HepG2 (cell line): ENCODE measurements around the gene CTRL. TPM values are rescaled to one million over a fixed set of nuclear protein-coding genes. Genes with fewer than 3 reads are reported as not detected.
A peak's percentile ranks its signal among the peaks of the same experiment; 100 is the strongest.

Experiments used
- ASH2L ChIP-seq: fragments of 300-600, 200-600 bp; sonication (generic); IDR thresholded peaks from 2 replicates; pipeline ENCODE4 v1.7.0; 2017; ENCODE audit warnings: low read depth, mild to moderate bottlenecking, moderate library complexity, mixed read lengths, low read length; ENCODE audit not compliant: insufficient read length
- BORCS8-MEF2B ChIP-seq: sonication (generic); formaldehyde crosslinking; IDR thresholded peaks from 2 replicates; pipeline ENCODE4 v1.8.0; 2022; ENCODE audit warnings: mild to moderate bottlenecking, missing genetic modification reagents
- CAMTA2 ChIP-seq: sonication (generic); formaldehyde crosslinking; IDR thresholded peaks from 2 replicates; pipeline ENCODE4 v1.4.0; 2020; ENCODE audit warnings: mild to moderate bottlenecking, missing genetic modification reagents, borderline replicate concordance
- EP300 ChIP-seq, 3 experiments: sonication (generic) in 1 of 3; formaldehyde crosslinking in 1 of 3; IDR thresholded peaks; 2 replicates each; pipeline versions ENCODE4 v1.5.1 to v1.6.1; 2011 to 2020; ENCODE audit warnings: low read depth in 2 of 3, low read length in 2 of 3, borderline replicate concordance in 1 of 3, improper control_type of control experiment in 1 of 3, mild to moderate bottlenecking in 1 of 3, missing genetic modification reagents in 1 of 3, moderate library complexity in 1 of 3
- NAIF1 ChIP-seq: sonication (generic); formaldehyde crosslinking; IDR thresholded peaks from 2 replicates; pipeline ENCODE4 v1.5.0; 2020; ENCODE audit warnings: mild to moderate bottlenecking, missing genetic modification reagents, borderline replicate concordance
- NR2F6 ChIP-seq, 2 experiments: IDR thresholded peaks; 2 replicates each; pipeline ENCODE4 v1.6.1; 2016; ENCODE audit warnings: antibody characterized with exemption in 1 of 2, mild to moderate bottlenecking in 1 of 2
- PAX8 ChIP-seq: sonication (generic); formaldehyde crosslinking; IDR thresholded peaks from 2 replicates; pipeline ENCODE4 v1.8.0; 2022; ENCODE audit warnings: mild to moderate bottlenecking, missing genetic modification reagents, borderline replicate concordance
- PHF21A ChIP-seq: sonication (generic); formaldehyde crosslinking; IDR thresholded peaks from 2 replicates; pipeline ENCODE4 v1.5.0; 2020; ENCODE audit warnings: mild to moderate bottlenecking, missing genetic modification reagents
- YY1 ChIP-seq: IDR thresholded peaks from 2 replicates; pipeline ENCODE4 v1.6.1; 2011; ENCODE audit warnings: low read length, low read depth, moderate library complexity, mild to moderate bottlenecking; ENCODE audit not compliant: insufficient read depth, insufficient replicate concordance
- ZBTB3 ChIP-seq: sonication (generic); formaldehyde crosslinking; IDR thresholded peaks from 2 replicates; pipeline ENCODE4 v1.4.0; 2020; ENCODE audit warnings: low read depth, mild to moderate bottlenecking, moderate library complexity, missing genetic modification reagents, borderline replicate concordance
- ZFP90 ChIP-seq: sonication (generic); formaldehyde crosslinking; IDR thresholded peaks from 2 replicates; pipeline ENCODE4 v1.8.0; 2022; ENCODE audit warnings: missing genetic modification reagents, mild to moderate bottlenecking, inconsistent platforms, borderline replicate concordance
- ZNF10 ChIP-seq: sonication (generic); formaldehyde crosslinking; IDR thresholded peaks from 2 replicates; pipeline ENCODE4 v1.4.0; 2020; ENCODE audit warnings: mild to moderate bottlenecking, low read depth, missing genetic modification reagents, borderline replicate concordance
- ZNF12 ChIP-seq: sonication (generic); formaldehyde crosslinking; IDR thresholded peaks from 2 replicates; pipeline ENCODE4 v1.5.0; 2020; ENCODE audit warnings: missing genetic modification reagents
- ZNF30 ChIP-seq: sonication (generic); formaldehyde crosslinking; IDR thresholded peaks from 2 replicates; pipeline ENCODE4 v1.5.0; 2020; ENCODE audit warnings: mild to moderate bottlenecking, missing genetic modification reagents
- polyA plus RNA-seq, 8 experiments: library from polyadenylated mRNA; depleted of rRNA in 3 of 8; stranded (reverse) in 7 of 8; unstranded in 1 of 8; fragments of >200 nt; fragmentation: Illumina TruSeq in 4 of 8; extraction: Trizol in 4 of 8; gene quantifications; 2 replicates each; pipeline versions ENCODE4 v1.2.1 to v1.2.3, GENCODE V29; 2011 to 2016; ENCODE audit warnings: low read depth in 4 of 8, missing spikeins in 1 of 8, mixed read lengths in 1 of 8; ENCODE audit not compliant: insufficient read depth in 1 of 8
- total RNA-seq, 5 experiments: library from RNA; depleted of rRNA; stranded (reverse); fragments of >200 nt; fragmentation: Illumina TruSeq; extraction: Trizol; gene quantifications; 2 replicates each; pipeline ENCODE4 v1.2.3, GENCODE V29; 2016; ENCODE audit warnings: low read depth in 1 of 5
- TF ChIP-seq, protein P1 (sequence below): sonication (generic); formaldehyde crosslinking; IDR thresholded peaks from 2 replicates; pipeline ENCODE4 v1.4.0; 2020; ENCODE audit warnings: missing genetic modification reagents; ENCODE audit errors: not compliant biosample characterization
- TF ChIP-seq, protein P2 (sequence below): sonication (generic); formaldehyde crosslinking; IDR thresholded peaks from 2 replicates; pipeline ENCODE4 v1.5.0; 2020; ENCODE audit warnings: mild to moderate bottlenecking, missing genetic modification reagents, moderate library complexity
- TF ChIP-seq, protein P3 (sequence below): sonication (generic); formaldehyde crosslinking; IDR thresholded peaks from 2 replicates; pipeline ENCODE4 v1.8.0; 2022; ENCODE audit warnings: mild to moderate bottlenecking, missing genetic modification reagents, moderate library complexity
- TF ChIP-seq, protein P4 (sequence below): sonication (generic); formaldehyde crosslinking; IDR thresholded peaks from 2 replicates; pipeline ENCODE4 v1.5.0; 2020; ENCODE audit warnings: mild to moderate bottlenecking, missing genetic modification reagents
- TF ChIP-seq, protein P5 (sequence below): sonication (generic); formaldehyde crosslinking; IDR thresholded peaks from 2 replicates; pipeline ENCODE4 v1.4.0; 2020; ENCODE audit warnings: low read depth, mild to moderate bottlenecking, missing genetic modification reagents

Gene CTRL
- total and polyA plus RNA-seq, 2 of the 13 experiments (the other 11 are each of a cell fraction or from before 2014, with no cell fraction given), result 1.9 to 2.7 TPM

DNA sequence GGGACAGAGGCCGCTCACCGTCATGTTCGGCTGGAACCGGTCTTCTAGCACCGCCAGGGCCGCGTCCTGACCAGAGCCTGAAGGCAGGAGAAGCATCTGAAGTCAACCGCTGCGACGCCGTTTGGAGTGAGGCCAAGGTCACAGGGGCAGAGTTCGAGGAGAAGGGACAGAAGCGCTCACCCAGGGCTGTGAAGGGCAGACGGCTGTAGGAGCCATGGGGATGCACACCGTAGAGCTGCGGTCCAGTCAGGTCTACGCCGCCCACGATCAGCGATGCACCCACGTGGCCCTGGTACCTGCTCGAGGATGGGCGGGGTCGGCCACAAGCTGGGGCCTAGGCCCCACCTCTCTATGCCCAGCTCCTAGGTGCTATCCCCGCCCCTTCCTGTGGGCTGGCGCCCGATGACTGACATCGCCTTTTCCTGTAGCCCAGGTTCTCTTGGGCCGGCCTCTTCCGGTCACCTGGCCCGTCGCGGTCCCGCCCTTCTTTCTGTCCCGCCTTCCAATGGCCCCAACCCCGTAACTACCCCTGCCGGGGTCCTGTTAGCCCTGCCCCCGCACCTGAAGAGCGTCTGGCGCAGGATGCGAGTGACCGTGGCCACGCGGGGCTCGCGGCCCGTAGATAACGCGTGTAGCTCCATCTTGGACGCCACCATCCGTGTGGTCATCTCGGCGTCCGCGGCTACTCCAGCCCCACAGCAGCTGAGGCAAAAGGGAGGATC is 3.9 kb upstream of the CTRL start (continued):
- TF ChIP-seq ZBTB3, result peak; percentile 91; the same call in 1 of the 2 replicates
- TF ChIP-seq ZNF30 (CRISPR knock-in tag), result no peak
- TF ChIP-seq, protein P1, sequence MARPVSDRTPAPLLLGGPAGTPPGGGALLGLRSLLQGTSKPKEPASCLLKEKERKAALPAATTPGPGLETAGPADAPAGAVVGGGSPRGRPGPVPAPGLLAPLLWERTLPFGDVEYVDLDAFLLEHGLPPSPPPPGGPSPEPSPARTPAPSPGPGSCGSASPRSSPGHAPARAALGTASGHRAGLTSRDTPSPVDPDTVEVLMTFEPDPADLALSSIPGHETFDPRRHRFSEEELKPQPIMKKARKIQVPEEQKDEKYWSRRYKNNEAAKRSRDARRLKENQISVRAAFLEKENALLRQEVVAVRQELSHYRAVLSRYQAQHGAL (CRISPR knock-in tag), result peak; percentile 95
- TF ChIP-seq NR2F6 (IDR thresholded peaks at IDR 0.05), result no peak; the same call in 1 of the 2 replicates
- peak; percentile 3 for TF ChIP-seq NR2F6 (CRISPR knock-in tag; IDR thresholded peaks at IDR 0.05)
- peak; percentile 83 for TF ChIP-seq ZNF12
- peak; percentile 86 for TF ChIP-seq BORCS8-MEF2B (CRISPR knock-in tag)
- TF ChIP-seq YY1, result peak; percentile 83
- peak; percentile 78; the same call in 1 of the 2 replicates for TF ChIP-seq ZNF10 (CRISPR knock-in tag)
- TF ChIP-seq, protein P2, sequence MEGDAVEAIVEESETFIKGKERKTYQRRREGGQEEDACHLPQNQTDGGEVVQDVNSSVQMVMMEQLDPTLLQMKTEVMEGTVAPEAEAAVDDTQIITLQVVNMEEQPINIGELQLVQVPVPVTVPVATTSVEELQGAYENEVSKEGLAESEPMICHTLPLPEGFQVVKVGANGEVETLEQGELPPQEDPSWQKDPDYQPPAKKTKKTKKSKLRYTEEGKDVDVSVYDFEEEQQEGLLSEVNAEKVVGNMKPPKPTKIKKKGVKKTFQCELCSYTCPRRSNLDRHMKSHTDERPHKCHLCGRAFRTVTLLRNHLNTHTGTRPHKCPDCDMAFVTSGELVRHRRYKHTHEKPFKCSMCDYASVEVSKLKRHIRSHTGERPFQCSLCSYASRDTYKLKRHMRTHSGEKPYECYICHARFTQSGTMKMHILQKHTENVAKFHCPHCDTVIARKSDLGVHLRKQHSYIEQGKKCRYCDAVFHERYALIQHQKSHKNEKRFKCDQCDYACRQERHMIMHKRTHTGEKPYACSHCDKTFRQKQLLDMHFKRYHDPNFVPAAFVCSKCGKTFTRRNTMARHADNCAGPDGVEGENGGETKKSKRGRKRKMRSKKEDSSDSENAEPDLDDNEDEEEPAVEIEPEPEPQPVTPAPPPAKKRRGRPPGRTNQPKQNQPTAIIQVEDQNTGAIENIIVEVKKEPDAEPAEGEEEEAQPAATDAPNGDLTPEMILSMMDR (CRISPR knock-in tag), result peak; percentile 27
- TF ChIP-seq, protein P3, sequence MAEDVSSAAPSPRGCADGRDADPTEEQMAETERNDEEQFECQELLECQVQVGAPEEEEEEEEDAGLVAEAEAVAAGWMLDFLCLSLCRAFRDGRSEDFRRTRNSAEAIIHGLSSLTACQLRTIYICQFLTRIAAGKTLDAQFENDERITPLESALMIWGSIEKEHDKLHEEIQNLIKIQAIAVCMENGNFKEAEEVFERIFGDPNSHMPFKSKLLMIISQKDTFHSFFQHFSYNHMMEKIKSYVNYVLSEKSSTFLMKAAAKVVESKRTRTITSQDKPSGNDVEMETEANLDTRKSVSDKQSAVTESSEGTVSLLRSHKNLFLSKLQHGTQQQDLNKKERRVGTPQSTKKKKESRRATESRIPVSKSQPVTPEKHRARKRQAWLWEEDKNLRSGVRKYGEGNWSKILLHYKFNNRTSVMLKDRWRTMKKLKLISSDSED (CRISPR knock-in tag), result no peak
- TF ChIP-seq, protein P4, sequence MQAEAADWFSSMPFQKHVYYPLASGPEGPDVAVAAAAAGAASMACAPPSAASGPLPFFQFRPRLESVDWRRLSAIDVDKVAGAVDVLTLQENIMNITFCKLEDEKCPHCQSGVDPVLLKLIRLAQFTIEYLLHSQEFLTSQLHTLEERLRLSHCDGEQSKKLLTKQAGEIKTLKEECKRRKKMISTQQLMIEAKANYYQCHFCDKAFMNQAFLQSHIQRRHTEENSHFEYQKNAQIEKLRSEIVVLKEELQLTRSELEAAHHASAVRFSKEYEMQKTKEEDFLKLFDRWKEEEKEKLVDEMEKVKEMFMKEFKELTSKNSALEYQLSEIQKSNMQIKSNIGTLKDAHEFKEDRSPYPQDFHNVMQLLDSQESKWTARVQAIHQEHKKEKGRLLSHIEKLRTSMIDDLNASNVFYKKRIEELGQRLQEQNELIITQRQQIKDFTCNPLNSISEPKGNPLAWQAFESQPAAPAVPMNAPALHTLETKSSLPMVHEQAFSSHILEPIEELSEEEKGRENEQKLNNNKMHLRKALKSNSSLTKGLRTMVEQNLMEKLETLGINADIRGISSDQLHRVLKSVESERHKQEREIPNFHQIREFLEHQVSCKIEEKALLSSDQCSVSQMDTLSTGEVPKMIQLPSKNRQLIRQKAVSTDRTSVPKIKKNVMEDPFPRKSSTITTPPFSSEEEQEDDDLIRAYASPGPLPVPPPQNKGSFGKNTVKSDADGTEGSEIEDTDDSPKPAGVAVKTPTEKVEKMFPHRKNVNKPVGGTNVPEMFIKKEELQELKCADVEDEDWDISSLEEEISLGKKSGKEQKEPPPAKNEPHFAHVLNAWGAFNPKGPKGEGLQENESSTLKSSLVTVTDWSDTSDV (CRISPR knock-in tag), result no peak
- 0 out of 2 replicates have a peak, but pooled peaks have one; percentile 42 for TF ChIP-seq CAMTA2 (CRISPR knock-in tag)
- no peak for TF ChIP-seq NAIF1 (CRISPR knock-in tag)
- TF ChIP-seq, protein P5, sequence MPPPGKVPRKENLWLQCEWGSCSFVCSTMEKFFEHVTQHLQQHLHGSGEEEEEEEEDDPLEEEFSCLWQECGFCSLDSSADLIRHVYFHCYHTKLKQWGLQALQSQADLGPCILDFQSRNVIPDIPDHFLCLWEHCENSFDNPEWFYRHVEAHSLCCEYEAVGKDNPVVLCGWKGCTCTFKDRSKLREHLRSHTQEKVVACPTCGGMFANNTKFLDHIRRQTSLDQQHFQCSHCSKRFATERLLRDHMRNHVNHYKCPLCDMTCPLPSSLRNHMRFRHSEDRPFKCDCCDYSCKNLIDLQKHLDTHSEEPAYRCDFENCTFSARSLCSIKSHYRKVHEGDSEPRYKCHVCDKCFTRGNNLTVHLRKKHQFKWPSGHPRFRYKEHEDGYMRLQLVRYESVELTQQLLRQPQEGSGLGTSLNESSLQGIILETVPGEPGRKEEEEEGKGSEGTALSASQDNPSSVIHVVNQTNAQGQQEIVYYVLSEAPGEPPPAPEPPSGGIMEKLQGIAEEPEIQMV (CRISPR knock-in tag), result peak; percentile 72
- peak; percentile 85; the same call in 1 of the 2 replicates for TF ChIP-seq PAX8 (CRISPR knock-in tag)
- no peak for TF ChIP-seq EP300 (IDR thresholded peaks at IDR 0.05; ENCODE audit: low read depth in 2 of 2, low read length in 2 of 2)
- TF ChIP-seq EP300 (CRISPR knock-in tag; IDR thresholded peaks at IDR 0.05; ENCODE audit: borderline replicate concordance), result no peak; the same call in 1 of the 2 replicates
- peak; percentile 93 for TF ChIP-seq ZFP90 (CRISPR knock-in tag)
- TF ChIP-seq ASH2L, result peak; percentile 88
- 0 out of 2 replicates have a peak, but pooled peaks have one; percentile 54 for TF ChIP-seq PHF21A (CRISPR knock-in tag)
